ENCODE measurements around the gene ZBTB4. TPM values are rescaled to one million over a fixed set of nuclear protein-coding genes. Genes with fewer than 3 reads are reported as not detected.

Gene ZBTB4
- polyA plus RNA-seq, 6 donors from 2014 or later = 5.3 to 19.2 (median 10.5) TPM

DNA sequence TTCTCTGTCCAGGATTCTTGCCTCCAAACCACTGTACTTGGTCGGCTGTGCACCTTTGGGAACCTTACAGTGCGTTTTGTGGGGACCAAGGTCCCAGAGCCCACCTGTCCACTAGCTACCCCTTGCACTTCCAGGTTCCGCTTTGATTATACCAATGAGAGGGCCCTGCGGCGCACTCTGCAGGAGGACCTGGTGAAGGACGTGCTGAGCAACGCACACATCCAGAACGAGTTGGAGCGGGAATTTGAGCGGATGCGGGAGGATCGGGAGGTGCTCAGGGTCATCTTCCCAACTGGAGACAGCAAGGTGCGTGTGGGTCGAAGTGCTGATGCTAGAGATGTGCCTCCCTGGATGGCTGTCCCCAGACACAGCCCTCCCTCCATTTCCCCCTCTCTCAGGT, 23.6 kb upstream of the ZBTB4 start:
- peaks cover 25 to 40% of the 10 kb centered on the region in 2 donors for H3K36me3 Mint-ChIP-seq
- H3K9me3 Mint-ChIP-seq = no peaks in the 10 kb centered on the region
- H3K27ac Mint-ChIP-seq = peak overlapping the region in 1 of 6 donors; percentile 50
- H3K4me1 Mint-ChIP-seq = peaks cover 0 to 6% (median 4%) of the 10 kb centered on the region in 3 donors
- no peak overlapping the region for H3K4me3 Mint-ChIP-seq
- no peak for ATAC-seq (ENCODE audit: low read depth in 2 of 2)
- no peak for DNase-seq
- H3K27me3 Mint-ChIP-seq = no peaks in the 10 kb centered on the region

DNA sequence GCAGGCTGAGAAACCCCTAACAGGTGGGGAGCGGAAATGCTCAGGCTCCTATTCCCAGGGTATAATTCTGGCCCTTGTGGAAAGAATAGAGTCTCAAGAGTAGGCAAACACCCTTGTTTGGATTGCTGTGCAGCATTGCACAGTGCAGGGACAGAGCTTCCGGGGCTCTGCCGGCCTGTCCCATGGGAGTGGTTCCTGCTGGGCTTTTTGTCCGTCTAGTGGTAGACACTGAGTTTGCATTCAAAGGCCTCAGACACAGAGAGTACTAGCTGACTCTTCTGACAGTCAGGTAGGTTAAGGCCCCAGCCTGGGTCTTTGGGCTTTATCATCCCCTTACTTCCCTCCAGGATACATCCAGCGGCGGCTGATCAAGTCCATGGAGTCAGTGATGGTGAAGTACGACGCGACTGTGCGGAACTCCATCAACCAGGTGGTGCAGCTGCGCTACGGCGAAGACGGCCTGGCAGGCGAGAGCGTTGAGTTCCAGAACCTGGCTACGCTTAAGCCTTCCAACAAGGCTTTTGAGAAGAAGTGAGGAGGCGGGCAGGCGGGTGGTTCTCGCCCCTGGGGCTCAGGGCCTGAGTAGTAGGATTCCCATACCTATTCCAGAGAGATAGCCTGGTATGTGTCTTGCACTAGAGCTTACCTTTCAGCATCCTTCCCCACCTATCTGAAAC, 22.9 kb upstream of the ZBTB4 start:
- peaks cover 0 to 6% (median 4%) of the 10 kb centered on the region in 3 donors for H3K4me1 Mint-ChIP-seq
- H3K27ac Mint-ChIP-seq = peak overlapping the region in 2 of 6 donors; percentile 70 to 82
- no peaks in the 10 kb centered on the region for H3K27me3 Mint-ChIP-seq
- DNase-seq (no peak), ATAC-seq (ENCODE audit: low read depth in 2 of 2) (no peak)
- H3K36me3 Mint-ChIP-seq = peaks cover 25 to 42% of the 10 kb centered on the region in 2 donors
- H3K9me3 Mint-ChIP-seq = no peaks in the 10 kb centered on the region
- H3K4me3 Mint-ChIP-seq = peak overlapping the region in 1 of 8 donors; percentile 29

DNA sequence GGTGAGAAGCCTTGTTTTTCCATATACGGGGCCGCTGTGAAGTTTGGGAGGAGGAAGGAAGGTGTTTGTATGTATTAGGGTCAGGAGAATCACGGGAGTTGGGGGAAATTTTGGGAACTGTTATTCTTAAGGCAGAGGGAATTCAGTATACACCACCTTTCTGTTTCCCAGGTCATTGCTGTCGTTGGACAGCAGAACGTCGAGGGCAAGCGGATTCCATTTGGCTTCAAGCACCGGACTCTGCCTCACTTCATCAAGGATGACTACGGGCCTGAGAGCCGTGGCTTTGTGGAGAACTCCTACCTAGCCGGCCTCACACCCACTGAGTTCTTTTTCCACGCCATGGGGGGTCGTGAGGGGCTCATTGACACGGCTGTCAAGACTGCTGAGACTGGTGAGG, 22.3 kb upstream of the ZBTB4 start:
- Mint-ChIP-seq H3K4me1 (peaks cover 0 to 9% (median 4%) of the 10 kb centered on the region in 3 donors), H3K9me3 (no peaks in the 10 kb centered on the region), H3K27me3 (no peaks in the 10 kb centered on the region), H3K36me3 (peaks cover 31 to 47% of the 10 kb centered on the region in 2 donors), H3K4me3 (no peak overlapping the region), H3K27ac (peak overlapping the region in 2 of 6 donors; percentile 58 to 62)
- DNase-seq (no peak), ATAC-seq (ENCODE audit: low read depth in 2 of 2) (no peak)

DNA sequence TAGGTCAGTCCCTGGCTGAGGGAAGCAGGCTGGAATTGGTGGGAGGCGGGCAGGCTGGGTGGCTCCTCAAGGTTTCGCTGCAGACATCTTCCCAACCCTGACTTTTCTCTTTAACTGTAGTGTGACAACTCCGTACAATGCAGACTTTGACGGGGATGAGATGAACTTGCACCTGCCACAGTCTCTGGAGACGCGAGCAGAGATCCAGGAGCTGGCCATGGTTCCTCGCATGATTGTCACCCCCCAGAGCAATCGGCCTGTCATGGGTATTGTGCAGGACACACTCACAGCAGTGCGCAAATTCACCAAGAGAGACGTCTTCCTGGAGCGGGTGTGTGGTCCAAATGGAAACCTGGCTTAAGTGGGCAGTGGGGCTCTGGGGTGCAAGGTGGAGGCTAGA, 19.7 kb upstream of the ZBTB4 start:
- DNase-seq (no peak), ATAC-seq (ENCODE audit: low read depth in 2 of 2) (no peak)
- Mint-ChIP-seq H3K4me1 (peaks cover 4 to 16% (median 8%) of the 10 kb centered on the region in 3 donors), H3K27ac (peak overlapping the region in 3 of 6 donors; percentile 30 to 79 (median 62)), H3K36me3 (peaks cover 36 to 49% of the 10 kb centered on the region in 2 donors), H3K27me3 (no peaks in the 10 kb centered on the region), H3K4me3 (no peak overlapping the region), H3K9me3 (no peaks in the 10 kb centered on the region)

DNA sequence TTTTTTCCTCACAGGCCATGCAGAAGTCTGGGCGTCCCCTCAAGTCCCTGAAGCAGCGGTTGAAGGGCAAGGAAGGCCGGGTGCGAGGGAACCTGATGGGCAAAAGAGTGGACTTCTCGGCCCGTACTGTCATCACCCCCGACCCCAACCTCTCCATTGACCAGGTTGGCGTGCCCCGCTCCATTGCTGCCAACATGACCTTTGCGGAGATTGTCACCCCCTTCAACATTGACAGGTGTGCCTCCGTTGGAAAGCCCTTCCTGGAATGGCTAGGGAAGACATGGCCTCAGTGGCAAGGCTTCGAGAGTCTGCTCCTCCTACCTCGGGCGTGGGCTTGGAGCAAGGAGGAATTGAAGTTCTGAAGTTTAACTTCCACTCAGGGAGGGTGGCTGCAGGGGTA, 18.2 kb upstream of the ZBTB4 start:
- H3K4me1 Mint-ChIP-seq = peaks cover 19 to 24% (median 22%) of the 10 kb centered on the region in 3 donors
- DNase-seq (no peak), ATAC-seq (ENCODE audit: low read depth in 2 of 2) (no peak)
- H3K4me3 Mint-ChIP-seq = no peak overlapping the region
- no peaks in the 10 kb centered on the region for H3K9me3 Mint-ChIP-seq
- peak overlapping the region in 1 of 6 donors; percentile 70 for H3K27ac Mint-ChIP-seq
- H3K36me3 Mint-ChIP-seq = peaks cover 32 to 35% of the 10 kb centered on the region in 2 donors
- H3K27me3 Mint-ChIP-seq = no peaks in the 10 kb centered on the region

DNA sequence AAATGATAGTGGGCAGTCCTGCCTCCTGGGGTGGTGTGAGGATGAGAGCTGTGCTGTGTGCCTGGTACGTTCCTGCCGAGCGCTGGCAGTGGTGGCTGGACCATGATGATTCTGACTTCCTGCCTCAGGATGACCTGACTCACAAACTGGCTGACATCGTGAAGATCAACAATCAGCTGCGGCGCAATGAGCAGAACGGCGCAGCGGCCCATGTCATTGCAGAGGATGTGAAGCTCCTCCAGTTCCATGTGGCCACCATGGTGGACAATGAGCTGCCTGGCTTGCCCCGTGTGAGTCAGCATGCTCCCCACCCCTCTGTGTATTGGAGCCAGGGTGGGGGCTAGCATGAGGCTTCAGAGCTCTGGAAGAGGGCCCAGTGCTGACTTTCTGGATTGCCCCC, 17.8 kb upstream of the ZBTB4 start:
- Mint-ChIP-seq H3K4me1 (peaks cover 20 to 26% (median 24%) of the 10 kb centered on the region in 3 donors), H3K4me3 (no peak overlapping the region), H3K9me3 (no peaks in the 10 kb centered on the region), H3K27ac (peak overlapping the region in 1 of 6 donors; percentile 26), H3K27me3 (no peaks in the 10 kb centered on the region), H3K36me3 (peaks cover 31 to 32% of the 10 kb centered on the region in 2 donors)
- DNase-seq = no peak
- no peak for ATAC-seq (ENCODE audit: low read depth in 2 of 2)

DNA sequence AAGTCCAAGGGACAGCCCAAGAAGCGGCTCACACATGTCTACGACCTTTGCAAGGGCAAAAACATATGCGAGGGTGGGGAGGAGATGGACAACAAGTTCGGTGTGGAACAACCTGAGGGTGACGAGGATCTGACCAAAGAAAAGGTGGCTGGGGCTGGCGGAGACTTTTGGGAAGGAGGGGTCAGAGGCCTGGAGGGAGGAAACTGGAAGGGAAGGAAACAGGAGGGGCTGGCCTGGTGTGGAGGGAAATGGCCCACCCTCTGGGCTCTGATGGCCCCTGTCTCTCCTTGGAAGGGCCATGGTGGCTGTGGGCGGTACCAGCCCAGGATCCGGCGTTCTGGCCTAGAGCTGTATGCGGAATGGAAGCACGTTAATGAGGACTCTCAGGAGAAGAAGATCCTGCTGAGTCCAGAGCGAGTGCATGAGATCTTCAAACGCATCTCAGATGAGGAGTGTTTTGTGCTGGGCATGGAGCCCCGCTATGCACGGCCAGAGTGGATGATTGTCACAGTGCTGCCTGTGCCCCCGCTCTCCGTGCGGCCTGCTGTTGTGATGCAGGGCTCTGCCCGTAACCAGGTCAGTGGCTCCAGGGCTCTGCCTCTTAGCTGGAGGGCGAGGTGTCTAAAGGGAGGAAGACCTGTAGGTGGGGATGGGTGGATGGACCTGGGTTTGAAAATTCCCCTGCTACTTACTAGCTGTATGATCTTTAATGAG, 17.2 kb upstream of the ZBTB4 start:
- DNase-seq = no peak
- ATAC-seq (ENCODE audit: low read depth in 2 of 2) = no peak
- H3K27me3 Mint-ChIP-seq = no peaks in the 10 kb centered on the region
- peak overlapping the region in 2 of 8 donors; percentile 4 to 38 for H3K4me3 Mint-ChIP-seq
- peaks cover 29 to 31% of the 10 kb centered on the region in 2 donors for H3K36me3 Mint-ChIP-seq
- no peaks in the 10 kb centered on the region for H3K9me3 Mint-ChIP-seq
- peaks cover 23 to 30% (median 28%) of the 10 kb centered on the region in 3 donors for H3K4me1 Mint-ChIP-seq
- H3K27ac Mint-ChIP-seq = peak overlapping the region in 3 of 6 donors; percentile 26 to 76 (median 39)

DNA sequence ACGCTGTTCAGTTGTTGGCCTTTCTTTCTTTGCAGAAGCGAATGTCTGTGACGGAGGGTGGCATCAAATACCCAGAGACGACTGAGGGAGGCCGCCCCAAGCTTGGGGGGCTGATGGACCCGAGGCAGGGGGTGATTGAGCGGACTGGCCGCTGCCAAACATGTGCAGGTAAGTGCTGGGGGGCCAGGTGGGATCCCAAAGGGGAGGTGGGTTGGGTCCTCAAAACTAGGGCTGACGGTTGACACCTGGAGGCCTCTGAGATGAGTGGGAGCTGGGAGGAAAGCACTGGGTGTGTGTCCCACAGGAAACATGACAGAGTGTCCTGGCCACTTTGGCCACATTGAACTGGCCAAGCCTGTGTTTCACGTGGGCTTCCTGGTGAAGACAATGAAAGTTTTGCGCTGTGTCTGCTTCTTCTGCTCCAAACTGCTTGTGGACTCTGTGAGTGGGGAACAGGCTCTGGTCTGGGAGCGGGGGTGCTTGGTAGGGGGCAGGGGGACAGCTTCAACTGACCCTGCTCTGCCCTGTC, 16.5 kb upstream of the ZBTB4 start:
- Mint-ChIP-seq H3K4me3 (peak overlapping the region in 1 of 8 donors; percentile 4), H3K4me1 (peaks cover 27 to 37% (median 33%) of the 10 kb centered on the region in 3 donors), H3K27me3 (no peaks in the 10 kb centered on the region), H3K36me3 (peaks cover 22 to 24% of the 10 kb centered on the region in 2 donors), H3K9me3 (no peaks in the 10 kb centered on the region), H3K27ac (peak overlapping the region in 2 of 6 donors; percentile 39 to 56)
- DNase-seq (no peak), ATAC-seq (ENCODE audit: low read depth in 2 of 2) (no peak)

DNA sequence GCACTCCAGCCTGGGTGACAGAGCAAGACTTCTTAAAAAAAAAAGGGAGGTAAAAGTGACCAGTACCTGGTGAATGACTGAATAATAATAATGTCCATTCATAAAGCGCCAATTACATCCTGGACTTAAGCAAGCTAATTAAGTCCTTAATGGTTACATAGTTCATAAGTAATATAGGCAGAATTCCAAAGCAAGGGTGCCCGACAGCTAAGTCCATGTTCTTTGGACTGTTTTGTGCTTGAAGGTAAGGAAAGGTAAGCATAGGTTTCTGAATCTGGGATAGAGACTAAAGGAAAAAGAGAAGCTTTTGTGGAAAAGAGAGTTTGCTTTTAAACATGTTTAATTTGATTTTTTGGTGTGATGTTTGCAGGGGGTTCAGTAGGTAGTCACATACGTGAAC, 14.5 kb upstream of the ZBTB4 start:
- ATAC-seq (ENCODE audit: low read depth in 2 of 2) (no peak), DNase-seq (no peak)
- H3K36me3 Mint-ChIP-seq = peaks cover 9 to 12% of the 10 kb centered on the region in 2 donors
- no peaks in the 10 kb centered on the region for H3K27me3 Mint-ChIP-seq
- no peaks in the 10 kb centered on the region for H3K9me3 Mint-ChIP-seq
- H3K27ac Mint-ChIP-seq = peak overlapping the region in 1 of 6 donors; percentile 66
- H3K4me3 Mint-ChIP-seq = no peak overlapping the region
- peaks cover 38 to 56% (median 53%) of the 10 kb centered on the region in 3 donors for H3K4me1 Mint-ChIP-seq

DNA sequence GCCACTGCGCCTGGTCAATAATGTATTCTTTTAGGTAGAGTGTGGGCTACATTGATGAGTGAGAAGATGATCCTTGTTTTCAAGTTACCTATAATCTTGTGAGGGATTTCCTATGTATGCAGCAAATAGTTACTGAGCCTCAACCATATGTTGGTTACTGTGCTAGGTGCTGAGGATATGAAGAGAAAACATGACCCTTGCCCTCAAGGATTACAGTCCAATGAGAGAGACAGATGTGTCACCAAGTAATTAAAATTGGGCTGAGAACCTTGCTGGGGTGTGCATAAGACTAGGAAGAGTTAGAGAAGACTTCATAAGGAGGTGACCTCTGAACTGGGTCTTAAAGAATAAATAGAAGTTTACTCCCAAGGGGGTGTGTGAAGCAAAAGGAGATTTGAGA, 12.2 kb upstream of the ZBTB4 start:
- Mint-ChIP-seq H3K4me3 (peak overlapping the region in 1 of 8 donors; percentile 27), H3K4me1 (peaks cover 51 to 74% (median 66%) of the 10 kb centered on the region in 3 donors), H3K27me3 (no peaks in the 10 kb centered on the region), H3K27ac (peak overlapping the region in 3 of 6 donors; percentile 16 to 84 (median 52)), H3K9me3 (no peaks in the 10 kb centered on the region), H3K36me3 (peaks cover under 1 to 4% of the 10 kb centered on the region in 2 donors)
- no peak for DNase-seq
- ATAC-seq (ENCODE audit: low read depth in 2 of 2) = no peak

DNA sequence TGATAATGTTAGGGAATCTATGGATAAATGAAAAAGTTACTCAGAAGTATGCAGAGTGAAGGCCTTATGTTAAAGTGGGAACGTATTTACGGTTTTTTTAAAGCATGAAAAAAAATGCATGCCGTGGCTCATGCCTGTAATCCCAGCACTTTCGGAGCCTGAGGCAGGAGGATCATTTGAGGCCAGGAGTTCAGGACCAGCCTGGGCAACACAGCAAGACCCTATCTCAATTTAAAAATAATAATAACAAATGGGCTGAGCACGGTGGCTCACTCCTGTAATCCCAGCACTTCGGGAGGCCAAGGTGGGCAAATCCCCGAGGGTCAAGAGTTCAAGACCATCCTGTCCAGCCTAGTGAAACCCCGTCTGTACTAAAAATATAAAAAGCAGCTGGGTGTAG, 10.7 kb upstream of the ZBTB4 start:
- H3K27me3 Mint-ChIP-seq = no peaks in the 10 kb centered on the region
- DNase-seq = no peak
- no peaks in the 10 kb centered on the region for H3K9me3 Mint-ChIP-seq
- peak overlapping the region in 3 of 6 donors; percentile 14 to 78 (median 51) for H3K27ac Mint-ChIP-seq
- H3K4me1 Mint-ChIP-seq = peaks cover 61 to 81% (median 73%) of the 10 kb centered on the region in 3 donors
- H3K4me3 Mint-ChIP-seq = no peak overlapping the region
- H3K36me3 Mint-ChIP-seq = no peaks in the 10 kb centered on the region
- no peak for ATAC-seq (ENCODE audit: low read depth in 2 of 2)

DNA sequence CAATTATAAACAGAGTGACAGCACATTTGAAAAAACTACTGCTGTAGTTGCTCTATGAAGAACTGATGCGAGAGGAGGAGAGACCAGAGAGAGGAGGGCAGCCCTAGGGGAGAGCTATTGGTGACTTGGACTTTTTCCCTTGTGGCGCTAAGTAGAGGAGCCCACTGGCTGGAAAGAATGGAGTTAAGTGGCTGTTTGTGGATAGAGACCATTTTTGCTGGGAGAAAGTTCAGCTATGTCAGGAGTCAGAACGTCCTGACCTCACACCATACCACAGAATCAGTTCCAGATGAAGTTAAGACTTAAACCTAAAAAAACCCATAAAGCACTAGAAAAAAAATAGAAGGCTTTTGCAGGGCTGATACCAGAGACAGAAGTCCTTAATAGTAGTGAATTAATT, 6.8 kb upstream of the ZBTB4 start:
- Mint-ChIP-seq H3K4me3 (peak overlapping the region; percentile 23 to 74 (median 64)), H3K27ac (peak overlapping the region in 4 of 6 donors; percentile 27 to 100 (median 66)), H3K4me1 (peaks cover 67 to 85% (median 85%) of the 10 kb centered on the region in 3 donors), H3K36me3 (no peaks in the 10 kb centered on the region), H3K9me3 (no peaks in the 10 kb centered on the region), H3K27me3 (no peaks in the 10 kb centered on the region)
- DNase-seq = no peak
- no peak for ATAC-seq (ENCODE audit: low read depth in 2 of 2)

DNA sequence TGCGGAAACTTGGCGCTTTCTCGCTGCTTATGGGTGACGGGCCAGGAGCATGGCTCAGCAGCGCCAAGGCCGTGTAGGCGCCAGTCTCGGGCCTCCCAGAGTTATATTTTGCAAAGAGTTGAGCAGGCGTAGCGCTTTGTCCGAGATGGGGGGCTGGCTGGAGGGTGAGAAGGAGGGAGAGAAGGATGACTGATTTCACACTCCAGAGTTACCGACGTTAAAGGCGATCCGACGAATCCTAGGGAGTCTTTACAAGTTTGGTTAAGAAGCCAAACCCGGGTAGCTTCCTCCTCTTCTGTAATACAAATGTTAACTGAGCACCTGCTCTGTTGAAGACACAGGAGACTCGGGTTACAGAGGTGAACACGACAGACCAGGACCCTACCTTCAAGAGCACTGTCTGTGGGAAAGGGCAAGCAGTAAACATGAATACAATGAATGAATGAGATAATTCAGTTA, 5.5 kb upstream of the ZBTB4 start:
- H3K4me1 Mint-ChIP-seq = peaks cover 63 to 85% (median 82%) of the 10 kb centered on the region in 3 donors
- H3K4me3 Mint-ChIP-seq = peak overlapping the region; percentile 93 to 100 (median 99)
- ATAC-seq (ENCODE audit: low read depth in 2 of 2) = peak; percentile 23 to 26
- no peaks in the 10 kb centered on the region for H3K27me3 Mint-ChIP-seq
- DNase-seq = no peak
- H3K9me3 Mint-ChIP-seq = no peaks in the 10 kb centered on the region
- H3K36me3 Mint-ChIP-seq = no peaks in the 10 kb centered on the region
- H3K27ac Mint-ChIP-seq = peak overlapping the region; percentile 99 to 100 (median 100)
